ENCODE measurements around the gene PRR19.

DNA sequence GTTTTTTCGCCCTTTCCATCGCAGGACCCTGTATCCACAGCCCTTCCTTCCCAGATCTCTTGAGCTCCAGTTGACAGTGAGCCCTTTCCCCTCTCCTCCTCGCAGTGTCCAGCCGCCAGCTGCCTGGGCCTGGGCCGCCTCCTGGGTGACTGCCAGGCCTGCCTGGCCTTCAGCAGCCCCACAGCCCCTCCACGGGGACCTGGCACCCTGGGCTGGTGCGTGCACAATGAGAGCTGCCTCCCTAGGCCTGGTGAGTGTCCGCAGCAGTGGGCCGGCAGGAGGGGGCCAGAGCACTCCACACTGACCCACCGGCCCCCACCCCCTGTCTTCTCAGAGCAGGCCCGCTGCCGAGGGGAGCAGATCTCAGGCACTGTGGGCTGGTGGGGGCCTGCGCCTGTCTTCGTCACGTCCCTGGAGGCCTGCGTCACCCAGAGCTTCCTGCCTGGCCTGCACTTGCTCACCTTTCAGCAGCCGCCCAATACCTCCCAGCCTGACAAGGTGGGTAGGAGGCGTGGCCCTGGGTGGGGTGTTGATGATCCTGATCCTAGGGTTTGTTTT is 42.5 kb downstream of the PRR19 start:
- TF ChIP-seq, protein P1, sequence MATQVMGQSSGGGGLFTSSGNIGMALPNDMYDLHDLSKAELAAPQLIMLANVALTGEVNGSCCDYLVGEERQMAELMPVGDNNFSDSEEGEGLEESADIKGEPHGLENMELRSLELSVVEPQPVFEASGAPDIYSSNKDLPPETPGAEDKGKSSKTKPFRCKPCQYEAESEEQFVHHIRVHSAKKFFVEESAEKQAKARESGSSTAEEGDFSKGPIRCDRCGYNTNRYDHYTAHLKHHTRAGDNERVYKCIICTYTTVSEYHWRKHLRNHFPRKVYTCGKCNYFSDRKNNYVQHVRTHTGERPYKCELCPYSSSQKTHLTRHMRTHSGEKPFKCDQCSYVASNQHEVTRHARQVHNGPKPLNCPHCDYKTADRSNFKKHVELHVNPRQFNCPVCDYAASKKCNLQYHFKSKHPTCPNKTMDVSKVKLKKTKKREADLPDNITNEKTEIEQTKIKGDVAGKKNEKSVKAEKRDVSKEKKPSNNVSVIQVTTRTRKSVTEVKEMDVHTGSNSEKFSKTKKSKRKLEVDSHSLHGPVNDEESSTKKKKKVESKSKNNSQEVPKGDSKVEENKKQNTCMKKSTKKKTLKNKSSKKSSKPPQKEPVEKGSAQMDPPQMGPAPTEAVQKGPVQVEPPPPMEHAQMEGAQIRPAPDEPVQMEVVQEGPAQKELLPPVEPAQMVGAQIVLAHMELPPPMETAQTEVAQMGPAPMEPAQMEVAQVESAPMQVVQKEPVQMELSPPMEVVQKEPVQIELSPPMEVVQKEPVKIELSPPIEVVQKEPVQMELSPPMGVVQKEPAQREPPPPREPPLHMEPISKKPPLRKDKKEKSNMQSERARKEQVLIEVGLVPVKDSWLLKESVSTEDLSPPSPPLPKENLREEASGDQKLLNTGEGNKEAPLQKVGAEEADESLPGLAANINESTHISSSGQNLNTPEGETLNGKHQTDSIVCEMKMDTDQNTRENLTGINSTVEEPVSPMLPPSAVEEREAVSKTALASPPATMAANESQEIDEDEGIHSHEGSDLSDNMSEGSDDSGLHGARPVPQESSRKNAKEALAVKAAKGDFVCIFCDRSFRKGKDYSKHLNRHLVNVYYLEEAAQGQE (IDR thresholded peaks at IDR 0.05; ENCODE audit: low read depth), result no peak
- no peak for TF ChIP-seq EP300 (IDR thresholded peaks at IDR 0.05; ENCODE audit: borderline replicate concordance)
- TF ChIP-seq ZBTB7A (IDR thresholded peaks at IDR 0.05; ENCODE audit: low read depth), result no peak
- no peak for TF ChIP-seq NFIC (IDR thresholded peaks at IDR 0.05)
- TF ChIP-seq, protein P2, sequence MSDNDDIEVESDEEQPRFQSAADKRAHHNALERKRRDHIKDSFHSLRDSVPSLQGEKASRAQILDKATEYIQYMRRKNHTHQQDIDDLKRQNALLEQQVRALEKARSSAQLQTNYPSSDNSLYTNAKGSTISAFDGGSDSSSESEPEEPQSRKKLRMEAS (IDR thresholded peaks at IDR 0.05), result no peak
- TF ChIP-seq TCF12 (IDR thresholded peaks at IDR 0.05; ENCODE audit: low read depth), result no peak
- no peak for TF ChIP-seq EGR1 (IDR thresholded peaks at IDR 0.05)
- no peak for TF ChIP-seq RAD21 (IDR thresholded peaks at IDR 0.05; ENCODE audit: low read depth)
